H1 (cell line): ENCODE measurements around the gene RPL18. TPM values are rescaled to one million over a fixed set of nuclear protein-coding genes. Genes with fewer than 3 reads are reported as not detected.
A peak's percentile ranks its signal among the peaks of the same experiment; 100 is the strongest.

Source experiments
- ATF2 ChIP-seq: IDR thresholded peaks from 2 replicates; pipeline ENCODE4 v1.6.1; 2012; ENCODE audit warnings: low read length, inconsistent platforms
- BACH1 ChIP-seq: IDR thresholded peaks from 2 replicates; pipeline ENCODE4 v1.6.1; 2012; ENCODE audit warnings: low read length, improper control_type of control experiment
- BRCA1 ChIP-seq: IDR thresholded peaks from 2 replicates; pipeline ENCODE4 v1.6.1; 2012; ENCODE audit warnings: low read depth, low read length, improper control_type of control experiment
- CBX5 ChIP-seq: fragments of 300-800, 300-1000 bp; sonication (generic); IDR thresholded peaks from 2 replicates; pipeline ENCODE4 v1.7.1; 2016; ENCODE audit warnings: antibody characterized with exemption, low read length, low read depth
- CHD1 ChIP-seq: IDR thresholded peaks from 2 replicates; pipeline ENCODE4 v1.6.1; 2012; ENCODE audit warnings: low read depth, low read length, improper control_type of control experiment
- EZH2 ChIP-seq: fragments of 200-600 bp; sonication (generic); IDR thresholded peaks from 2 replicates; pipeline ENCODE4 v1.7.1; 2012; ENCODE audit warnings: low read depth, mild to moderate bottlenecking, moderate library complexity, low read length, inconsistent platforms; ENCODE audit not compliant: severe bottlenecking
- GABPA ChIP-seq: IDR thresholded peaks from 2 replicates; pipeline ENCODE4 v1.6.1; 2011; ENCODE audit warnings: mild to moderate bottlenecking, low read length, moderate library complexity, borderline replicate concordance; ENCODE audit not compliant: insufficient read depth
- HDAC2 ChIP-seq, 2 experiments: fragments of 300-600 bp in 1 of 2; sonication (generic) in 1 of 2; IDR thresholded peaks; 2 replicates each; pipeline ENCODE4 v1.6.1; 2011 to 2012; ENCODE audit warnings: low read depth in 2 of 2, low read length in 2 of 2, mild to moderate bottlenecking in 2 of 2, moderate library complexity in 2 of 2, borderline replicate concordance in 1 of 2, inconsistent platforms in 1 of 2
- JUND ChIP-seq: IDR thresholded peaks from 2 replicates; pipeline ENCODE4 v1.6.1; 2011; ENCODE audit warnings: mild to moderate bottlenecking, improper control_type of control experiment, low read length
- PHF8 ChIP-seq: fragments of 200-600 bp; sonication (generic); conservative IDR thresholded peaks from 2 replicates; pipeline ENCODE4 v1.7.1; 2012; ENCODE audit warnings: low read depth, mild to moderate bottlenecking, inconsistent platforms, low read length, moderate library complexity
- POLR2A ChIP-seq, 2 experiments: IDR thresholded peaks; 1 replicate in 1 of 2; 2 replicates in 1 of 2; pipeline ENCODE4 v1.6.1; 2011; ENCODE audit warnings: low read depth in 2 of 2, low read length in 2 of 2, mild to moderate bottlenecking in 2 of 2; ENCODE audit errors: control extremely low read depth in 1 of 2
- POLR2AphosphoS5 ChIP-seq: IDR thresholded peaks from 2 replicates; pipeline ENCODE4 v1.6.1; 2011; ENCODE audit warnings: low read depth, low read length
- RXRA ChIP-seq: IDR thresholded peaks from 2 replicates; pipeline ENCODE4 v1.6.1; 2011; ENCODE audit warnings: low read depth, mild to moderate bottlenecking, low read length, moderate library complexity; ENCODE audit not compliant: insufficient read depth
- SIN3A ChIP-seq, 2 experiments: IDR thresholded peaks in 1 of 2; conservative IDR thresholded peaks in 1 of 2; 2 replicates each; pipeline ENCODE4 v1.6.1; 2011 to 2012; ENCODE audit warnings: low read length in 2 of 2, improper control_type of control experiment in 1 of 2, low read depth in 1 of 2, mild to moderate bottlenecking in 1 of 2
- SP1 ChIP-seq: IDR thresholded peaks from 2 replicates; pipeline ENCODE4 v1.6.1; 2011; ENCODE audit warnings: low read depth, low read length
- SP2 ChIP-seq: IDR thresholded peaks from 2 replicates; pipeline ENCODE4 v1.6.1; 2012; ENCODE audit warnings: mild to moderate bottlenecking, low read length, inconsistent platforms
- SUZ12 ChIP-seq: fragments of 200-600 bp; sonication (generic); IDR thresholded peaks from 2 replicates; pipeline ENCODE4 v1.6.1; 2012; ENCODE audit warnings: mild to moderate bottlenecking, inconsistent platforms, low read length, moderate library complexity, mixed read lengths
- TAF1 ChIP-seq: IDR thresholded peaks from 2 replicates; pipeline ENCODE4 v1.6.1; 2011; ENCODE audit warnings: mild to moderate bottlenecking, low read depth, low read length
- TAF7 ChIP-seq: optimal IDR thresholded peaks from 2 replicates; pipeline ENCODE3; 2011; ENCODE audit warnings: low read depth, mild to moderate bottlenecking, inconsistent platforms, low read length, moderate library complexity, borderline replicate concordance
- TBP ChIP-seq: IDR thresholded peaks from 2 replicates; pipeline ENCODE4 v1.6.1; 2011; ENCODE audit warnings: low read depth, low read length, improper control_type of control experiment
- ZNF274 ChIP-seq: IDR thresholded peaks from 2 replicates; pipeline ENCODE4 v1.7.0; 2012; ENCODE audit warnings: low read length, borderline replicate concordance; ENCODE audit errors: extremely low read depth
- polyA plus RNA-seq, 7 experiments: library from polyadenylated mRNA; depleted of rRNA in 3 of 7; stranded (reverse) in 5 of 7; unstranded in 2 of 7; fragments of >200 nt in 5 of 7; fragments of 200-250 nt in 2 of 7; gene quantifications; 1 replicate in 5 of 7; 2 replicates in 1 of 7; 4 replicates in 1 of 7; pipeline versions ENCODE4 v1.2.1 to v1.2.3, GENCODE V29; 2011 to 2013; ENCODE audit warnings: missing spikeins in 2 of 7, mixed read lengths in 2 of 7
- total RNA-seq: library from RNA; stranded (reverse); fragmentation: NEBNext Ultra II Directional; extraction: Animal tissue kit (Norgen Biotek cat#: 25700); gene quantifications from 2 replicates; pipeline ENCODE4 v1.2.1, GENCODE V29; 2021
- TF ChIP-seq, protein P1 (sequence below): IDR thresholded peaks from 2 replicates; pipeline ENCODE4 v1.6.1; 2011; ENCODE audit warnings: low read length, improper control_type of control experiment

The RPL18 gene
- total and polyA plus RNA-seq, 2 of the 8 experiments (the other 6 are each of a cell fraction or from before 2014, with no cell fraction given) = 1,669 to 2,789 TPM

DNA sequence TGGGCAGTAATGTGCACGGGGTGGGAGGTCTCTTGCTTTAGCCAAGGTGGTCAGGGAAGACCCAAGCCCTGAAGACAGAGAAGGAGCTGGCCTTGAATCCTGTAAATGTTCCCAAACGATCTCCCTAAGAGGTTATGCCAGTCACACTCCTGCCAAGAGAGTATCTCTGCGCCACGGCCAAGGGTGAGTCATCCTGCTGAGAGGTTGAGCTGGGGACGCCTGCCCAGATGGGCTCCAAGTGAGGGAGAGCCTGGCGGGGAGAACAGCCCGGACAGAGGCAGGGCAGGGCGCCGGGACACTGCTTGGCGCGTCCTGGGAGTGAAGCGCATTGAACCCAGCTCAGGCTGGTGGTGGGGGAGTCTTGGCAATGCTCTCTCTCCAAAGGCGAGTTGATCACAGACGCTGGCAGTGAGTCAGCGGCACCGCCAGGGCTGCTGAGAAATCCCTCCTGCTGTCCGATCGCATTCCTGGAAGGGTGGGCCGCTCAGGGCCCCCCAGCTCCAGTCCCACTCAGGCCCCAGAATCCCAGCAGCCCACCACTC is 50.6 kb downstream of the RPL18 start (continued):
- TF ChIP-seq SP2 (no peak), PHF8 (0 out of 2 replicates have a peak, but pooled peaks have one; percentile 33), RXRA (no peak), BACH1 (no peak), JUND (peak; percentile 63; the same call in 1 of the 2 replicates), BRCA1 (no peak), CBX5 (no peak), ZNF274 (no peak), EZH2 (no peak), CHD1 (no peak), TAF1 (peak; percentile 50), HDAC2 (IDR thresholded peaks at IDR 0.05; ENCODE audit: borderline replicate concordance in 1 of 2, low read depth in 2 of 2, low read length in 2 of 2) (no peak), POLR2AphosphoS5 (peak; percentile 45; the same call in 1 of the 2 replicates), SUZ12 (no peak), ATF2 (no peak), SP1 (no peak), TAF7 (no peak), SIN3A (conservative IDR thresholded peaks at IDR 0.05 in 1 of 2, IDR thresholded peaks at IDR 0.05 in 1 of 2; ENCODE audit: low read depth in 1 of 2, low read length in 2 of 2) (no peak), TBP (peak; percentile 44; the same call in 1 of the 2 replicates), POLR2A (IDR thresholded peaks at IDR 0.05; ENCODE audit: control extremely low read depth in 1 of 2, low read depth in 2 of 2, low read length in 2 of 2) (peak in 1 of 2 experiments; percentile 47; a peak in 1 of 3 replicates), GABPA (no peak)
- TF ChIP-seq, protein P1, sequence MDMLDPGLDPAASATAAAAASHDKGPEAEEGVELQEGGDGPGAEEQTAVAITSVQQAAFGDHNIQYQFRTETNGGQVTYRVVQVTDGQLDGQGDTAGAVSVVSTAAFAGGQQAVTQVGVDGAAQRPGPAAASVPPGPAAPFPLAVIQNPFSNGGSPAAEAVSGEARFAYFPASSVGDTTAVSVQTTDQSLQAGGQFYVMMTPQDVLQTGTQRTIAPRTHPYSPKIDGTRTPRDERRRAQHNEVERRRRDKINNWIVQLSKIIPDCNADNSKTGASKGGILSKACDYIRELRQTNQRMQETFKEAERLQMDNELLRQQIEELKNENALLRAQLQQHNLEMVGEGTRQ = no peak
